Measurements from ENCODE around the gene CCL17. TPM values are rescaled to one million over a fixed set of nuclear protein-coding genes. Genes with fewer than 3 reads are reported as not detected.

The CCL17 gene
- total RNA-seq, 2 experiments from 2014 or later: not detected

GRCh38 chr16:57364143-57364542 lies 40.4 kb upstream of the CCL17 start:
- no peaks in the 10 kb centered on the region for H3K4me1 ChIP-seq (ENCODE audit: insufficient read depth, low read length, poor library complexity, severe bottlenecking)
- H3K9me3 ChIP-seq (ENCODE audit: low read length): no peaks in the 10 kb centered on the region
- H3K4me2 ChIP-seq (ENCODE audit: low read length): no peak overlapping the region
- CTCF ChIA-PET (ENCODE audit: unreplicated experiment): no interaction called here
- no peaks in the 10 kb centered on the region for H3K9me2 ChIP-seq (ENCODE audit: insufficient read depth, low read length)
- BruUV-seq (replicated peaks): no TSS peak
- POLR2A ChIA-PET: no interaction called here
- H3K79me2 ChIP-seq (ENCODE audit: insufficient read depth, low read depth, low read length): no peaks in the 10 kb centered on the region
- no peak overlapping the region for H3K27ac ChIP-seq (ENCODE audit: low read depth, low read length, poor library complexity, severe bottlenecking)
- DNase-seq (ENCODE audit: low spot score): no peak
- H4K20me1 ChIP-seq (ENCODE audit: insufficient read depth, low read length): no peaks in the 10 kb centered on the region
- TF ChIP-seq, protein P1, sequence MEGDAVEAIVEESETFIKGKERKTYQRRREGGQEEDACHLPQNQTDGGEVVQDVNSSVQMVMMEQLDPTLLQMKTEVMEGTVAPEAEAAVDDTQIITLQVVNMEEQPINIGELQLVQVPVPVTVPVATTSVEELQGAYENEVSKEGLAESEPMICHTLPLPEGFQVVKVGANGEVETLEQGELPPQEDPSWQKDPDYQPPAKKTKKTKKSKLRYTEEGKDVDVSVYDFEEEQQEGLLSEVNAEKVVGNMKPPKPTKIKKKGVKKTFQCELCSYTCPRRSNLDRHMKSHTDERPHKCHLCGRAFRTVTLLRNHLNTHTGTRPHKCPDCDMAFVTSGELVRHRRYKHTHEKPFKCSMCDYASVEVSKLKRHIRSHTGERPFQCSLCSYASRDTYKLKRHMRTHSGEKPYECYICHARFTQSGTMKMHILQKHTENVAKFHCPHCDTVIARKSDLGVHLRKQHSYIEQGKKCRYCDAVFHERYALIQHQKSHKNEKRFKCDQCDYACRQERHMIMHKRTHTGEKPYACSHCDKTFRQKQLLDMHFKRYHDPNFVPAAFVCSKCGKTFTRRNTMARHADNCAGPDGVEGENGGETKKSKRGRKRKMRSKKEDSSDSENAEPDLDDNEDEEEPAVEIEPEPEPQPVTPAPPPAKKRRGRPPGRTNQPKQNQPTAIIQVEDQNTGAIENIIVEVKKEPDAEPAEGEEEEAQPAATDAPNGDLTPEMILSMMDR (conservative IDR thresholded peaks at IDR 0.05; ENCODE audit: low read length): no peak
- no peak for TF ChIP-seq EZH2phosphoT487 (IDR thresholded peaks at IDR 0.05; ENCODE audit: borderline replicate concordance, low read depth, low read length)
- no peaks in the 10 kb centered on the region for H3K36me3 ChIP-seq (ENCODE audit: insufficient read depth, low read length)
- H2AFZ ChIP-seq (ENCODE audit: low read length): no peak overlapping the region
- no peak overlapping the region for H3K4me3 ChIP-seq (ENCODE audit: low read depth, low read length, poor library complexity, severe bottlenecking)
- intact Hi-C loops (cut with micrococcal nuclease; ENCODE audit: unreplicated experiment): no loop called here

- Histone ChIP-seq H3K4me2 (ENCODE audit: low read length) (no peak overlapping the region), H3K36me3 (ENCODE audit: insufficient read depth, low read length) (no peaks in the 10 kb centered on the region), H3K4me1 (ENCODE audit: insufficient read depth, low read length, poor library complexity, severe bottlenecking) (no peaks in the 10 kb centered on the region), H3K27ac (ENCODE audit: low read depth, low read length, poor library complexity, severe bottlenecking) (no peak overlapping the region), H3K79me2 (ENCODE audit: insufficient read depth, low read depth, low read length) (no peaks in the 10 kb centered on the region), H3K9me3 (ENCODE audit: low read length) (no peaks in the 10 kb centered on the region), H3K4me3 (ENCODE audit: low read depth, low read length, poor library complexity, severe bottlenecking) (no peak overlapping the region), H3K9me2 (ENCODE audit: insufficient read depth, low read length) (no peaks in the 10 kb centered on the region), H4K20me1 (ENCODE audit: insufficient read depth, low read length) (no peaks in the 10 kb centered on the region), H2AFZ (ENCODE audit: low read length) (no peak overlapping the region)
- DNase-seq (ENCODE audit: low spot score): no peak
- ChIA-PET POLR2A (no interaction called here), CTCF (ENCODE audit: unreplicated experiment) (no interaction called here)
- intact Hi-C loops (cut with micrococcal nuclease; ENCODE audit: unreplicated experiment): no loop called here
- TF ChIP-seq EZH2phosphoT487 (IDR thresholded peaks at IDR 0.05; ENCODE audit: borderline replicate concordance, low read depth, low read length): no peak
- TF ChIP-seq, protein P1 (conservative IDR thresholded peaks at IDR 0.05; ENCODE audit: low read length): no peak
- BruUV-seq (replicated peaks): no TSS peak
Measured at GRCh38 chr16:57366544-57367040, 38.0 kb upstream of the CCL17 start.

- H4K20me1 ChIP-seq (ENCODE audit: insufficient read depth, low read length): no peaks in the 10 kb centered on the region
- no peaks in the 10 kb centered on the region for H3K36me3 ChIP-seq (ENCODE audit: insufficient read depth, low read length)
- H3K4me3 ChIP-seq (ENCODE audit: low read depth, low read length, poor library complexity, severe bottlenecking): no peak overlapping the region
- no peak overlapping the region for H3K27ac ChIP-seq (ENCODE audit: low read depth, low read length, poor library complexity, severe bottlenecking)
- intact Hi-C loops (cut with micrococcal nuclease; ENCODE audit: unreplicated experiment): no loop called here
- CTCF ChIA-PET (ENCODE audit: unreplicated experiment): no interaction called here
- BruUV-seq (replicated peaks): no TSS peak
- no peaks in the 10 kb centered on the region for H3K9me3 ChIP-seq (ENCODE audit: low read length)
- no peaks in the 10 kb centered on the region for H3K9me2 ChIP-seq (ENCODE audit: insufficient read depth, low read length)
- H2AFZ ChIP-seq (ENCODE audit: low read length): no peak overlapping the region
- H3K79me2 ChIP-seq (ENCODE audit: insufficient read depth, low read depth, low read length): no peaks in the 10 kb centered on the region
- H3K4me2 ChIP-seq (ENCODE audit: low read length): no peak overlapping the region
- TF ChIP-seq EZH2phosphoT487 (IDR thresholded peaks at IDR 0.05; ENCODE audit: borderline replicate concordance, low read depth, low read length): no peak
- TF ChIP-seq, protein P1 (conservative IDR thresholded peaks at IDR 0.05; ENCODE audit: low read length): no peak
- POLR2A ChIA-PET: interaction anchor here (0.6 kb wide), 1 partner anchor 37 kb away, joined by 3 read pairs; no protein-coding TSS in a partner anchor
- DNase-seq (ENCODE audit: low spot score): no peak
- no peaks in the 10 kb centered on the region for H3K4me1 ChIP-seq (ENCODE audit: insufficient read depth, low read length, poor library complexity, severe bottlenecking)
Measured at GRCh38 chr16:57367116-57367752, 37.3 kb upstream of the CCL17 start.

Measured in OCI-LY7 (cell line).